ENCODE data around the gene CDON.

GRCh38 chr11:125954123-125954944 lies 108.3 kb downstream of the CDON start:
- no peak for TF ChIP-seq CTCF (IDR thresholded peaks at IDR 0.05; ENCODE audit: low read length)
- TF ChIP-seq EZH2 (IDR thresholded peaks at IDR 0.05; ENCODE audit: borderline replicate concordance, low read length) = no peak
